ENCODE results near the gene ASPG. TPM values are rescaled to one million over a fixed set of nuclear protein-coding genes. Genes with fewer than 3 reads are reported as not detected.

The ASPG gene
- total RNA-seq, 2 experiments from 2014 or later = not detected

- Histone ChIP-seq H3K9me2 (ENCODE audit: insufficient read depth, low read length) (no peaks in the 10 kb centered on the region), H3K79me2 (ENCODE audit: insufficient read depth, low read depth, low read length) (no peaks in the 10 kb centered on the region), H3K9me3 (ENCODE audit: low read length) (no peaks in the 10 kb centered on the region), H3K27ac (ENCODE audit: low read depth, low read length, poor library complexity, severe bottlenecking) (no peak overlapping the region), H3K4me1 (ENCODE audit: insufficient read depth, low read length, poor library complexity, severe bottlenecking) (no peaks in the 10 kb centered on the region), H4K20me1 (ENCODE audit: insufficient read depth, low read length) (no peaks in the 10 kb centered on the region), H3K4me2 (ENCODE audit: low read length) (no peak overlapping the region), H2AFZ (ENCODE audit: low read length) (no peak overlapping the region), H3K4me3 (ENCODE audit: low read depth, low read length, poor library complexity, severe bottlenecking) (no peak overlapping the region), H3K36me3 (ENCODE audit: insufficient read depth, low read length) (no peaks in the 10 kb centered on the region)
- DNase-seq (ENCODE audit: low spot score) = no peak
- CTCF ChIA-PET (ENCODE audit: unreplicated experiment) = no interaction called here
- BruUV-seq (replicated peaks) = no TSS peak
- intact Hi-C loops (cut with micrococcal nuclease; ENCODE audit: unreplicated experiment) = no loop called here
- no peak for TF ChIP-seq EZH2phosphoT487 (IDR thresholded peaks at IDR 0.05; ENCODE audit: borderline replicate concordance, low read depth, low read length)
- no peak for TF ChIP-seq CTCF (conservative IDR thresholded peaks at IDR 0.05; ENCODE audit: low read length)
- POLR2A ChIA-PET = no interaction called here
Observed at GRCh38 chr14:104163541-104163940, 78.0 kb downstream of the ASPG start.

- no peak for DNase-seq (ENCODE audit: low spot score)
- intact Hi-C loops (cut with micrococcal nuclease; ENCODE audit: unreplicated experiment) = no loop called here
- no peak overlapping the region for H2AFZ ChIP-seq (ENCODE audit: low read length)
- no peak overlapping the region for H3K4me2 ChIP-seq (ENCODE audit: low read length)
- no peaks in the 10 kb centered on the region for H4K20me1 ChIP-seq (ENCODE audit: insufficient read depth, low read length)
- TF ChIP-seq CTCF (conservative IDR thresholded peaks at IDR 0.05; ENCODE audit: low read length) (no peak), EZH2phosphoT487 (IDR thresholded peaks at IDR 0.05; ENCODE audit: borderline replicate concordance, low read depth, low read length) (no peak)
- no peaks in the 10 kb centered on the region for H3K79me2 ChIP-seq (ENCODE audit: insufficient read depth, low read depth, low read length)
- CTCF ChIA-PET (ENCODE audit: unreplicated experiment) = no interaction called here
- H3K4me3 ChIP-seq (ENCODE audit: low read depth, low read length, poor library complexity, severe bottlenecking) = no peak overlapping the region
- H3K9me2 ChIP-seq (ENCODE audit: insufficient read depth, low read length) = no peaks in the 10 kb centered on the region
- H3K36me3 ChIP-seq (ENCODE audit: insufficient read depth, low read length) = no peaks in the 10 kb centered on the region
- no peaks in the 10 kb centered on the region for H3K9me3 ChIP-seq (ENCODE audit: low read length)
- BruUV-seq (replicated peaks) = no TSS peak
- H3K27ac ChIP-seq (ENCODE audit: low read depth, low read length, poor library complexity, severe bottlenecking) = no peak overlapping the region
- H3K4me1 ChIP-seq (ENCODE audit: insufficient read depth, low read length, poor library complexity, severe bottlenecking) = no peaks in the 10 kb centered on the region
- POLR2A ChIA-PET = no interaction called here
Observed at GRCh38 chr14:104164041-104164440, 78.5 kb downstream of the ASPG start.

- no TSS peak for BruUV-seq (replicated peaks)
- H4K20me1 ChIP-seq (ENCODE audit: insufficient read depth, low read length) = no peaks in the 10 kb centered on the region
- no peak overlapping the region for H3K4me3 ChIP-seq (ENCODE audit: low read depth, low read length, poor library complexity, severe bottlenecking)
- no peaks in the 10 kb centered on the region for H3K79me2 ChIP-seq (ENCODE audit: insufficient read depth, low read depth, low read length)
- POLR2A ChIA-PET = no interaction called here
- H3K36me3 ChIP-seq (ENCODE audit: insufficient read depth, low read length) = no peaks in the 10 kb centered on the region
- no peak overlapping the region for H3K4me2 ChIP-seq (ENCODE audit: low read length)
- intact Hi-C loops (cut with micrococcal nuclease; ENCODE audit: unreplicated experiment) = no loop called here
- CTCF ChIA-PET (ENCODE audit: unreplicated experiment) = no interaction called here
- H3K9me3 ChIP-seq (ENCODE audit: low read length) = no peaks in the 10 kb centered on the region
- DNase-seq (ENCODE audit: low spot score) = no peak
- no peaks in the 10 kb centered on the region for H3K9me2 ChIP-seq (ENCODE audit: insufficient read depth, low read length)
- H3K27ac ChIP-seq (ENCODE audit: low read depth, low read length, poor library complexity, severe bottlenecking) = no peak overlapping the region
- TF ChIP-seq CTCF (conservative IDR thresholded peaks at IDR 0.05; ENCODE audit: low read length) = no peak
- no peaks in the 10 kb centered on the region for H3K4me1 ChIP-seq (ENCODE audit: insufficient read depth, low read length, poor library complexity, severe bottlenecking)
- no peak overlapping the region for H2AFZ ChIP-seq (ENCODE audit: low read length)
Observed at GRCh38 chr14:104164512-104164911, 79.0 kb downstream of the ASPG start.

Small RNA genes lying within 50 kb of the gene (microRNA-seq; reads per million reads assigned to microRNA genes)
- gene MIR203A (ENCODE audit: borderline replicate concordance) (not detected), gene MIR203B (ENCODE audit: borderline replicate concordance) (not detected)

Small RNA genes lying within 50 kb of the gene (small RNA-seq; reads per million reads assigned to genes)
- gene MIR203A = not detected

Other genes starting within 250 kb of the ASPG start
- gene PPP1R13B, start 238.1 kb upstream of the ASPG start, total RNA-seq (2014; rRNA removed; shearing (Covaris generic)) = 8.2 and 9.7 TPM in 2 replicates
- 13.1 and 18.9 TPM in 2 replicates for gene PPP1R13B, start 238.1 kb upstream of the ASPG start, total RNA-seq (2022)
- not detected in 2 replicates for gene TDRD9, start 157.2 kb upstream of the ASPG start, total RNA-seq (2014; rRNA removed; shearing (Covaris generic))
- not detected in 2 replicates for gene TDRD9, start 157.2 kb upstream of the ASPG start, total RNA-seq (2022)
- not detected in 2 replicates for gene RD3L, start 143.2 kb upstream of the ASPG start, total RNA-seq (2014; rRNA removed; shearing (Covaris generic))
- not detected in 2 replicates for gene RD3L, start 143.2 kb upstream of the ASPG start, total RNA-seq (2022)
- gene KIF26A, start 52.9 kb downstream of the ASPG start, total RNA-seq (2014; rRNA removed; shearing (Covaris generic)) = not detected in 2 replicates
- gene KIF26A, start 52.9 kb downstream of the ASPG start, total RNA-seq (2022) = not detected in 2 replicates

All from OCI-LY7 (cell line).